ENCODE measurements around the gene DHX8. TPM values are rescaled to one million over a fixed set of nuclear protein-coding genes. Genes with fewer than 3 reads are reported as not detected.
"Not testable (repeated sequence)": the region's sequence is repeated elsewhere in the genome, so short reads cannot be mapped to it uniquely, and the experiment has no call there.

The DHX8 gene
- polyA plus RNA-seq, 4 donors, result 21.6 to 33.8 (median 27.4) TPM

- H3K27me3 ChIP-seq (ENCODE audit: control insufficient read depth in 3 of 3, insufficient read depth in 3 of 3, low read length in 3 of 3), result no peaks in the 10 kb centered on the region
- H3K27ac ChIP-seq (ENCODE audit: low read depth in 1 of 3, low read length in 2 of 3), result no peak overlapping the region
- H3K36me3 ChIP-seq (ENCODE audit: control insufficient read depth in 3 of 3, insufficient read depth in 2 of 3, low read depth in 1 of 3, low read length in 3 of 3), result no peaks in the 10 kb centered on the region
- FAIRE-seq, result no peak
- 85 to 88% (median 86%) methylated on average over 3 of the region's 3 CpGs for WGBS, 3 donors
- no peak for DNase-seq
- no peaks in the 10 kb centered on the region for H3K9me3 ChIP-seq (ENCODE audit: control insufficient read depth in 2 of 2, insufficient read depth in 1 of 2, low read depth in 1 of 2, low read length in 1 of 2)
- peaks cover under 1 to 55% (median 4%) of the 10 kb centered on the region in 3 donors for H3K4me1 ChIP-seq (ENCODE audit: control insufficient read depth in 3 of 3, insufficient read depth in 2 of 3, low read depth in 1 of 3, low read length in 2 of 3)
- H3K4me3 ChIP-seq (ENCODE audit: low read depth in 1 of 3, low read length in 3 of 3), result no peak overlapping the region
These were observed 3.8 kb upstream of the DHX8 start for GRCh38 chr17:43479948-43480347.

GRCh38 chr17:43482103-43483012 lies 1.4 kb upstream of the DHX8 start:
- no peaks in the 10 kb centered on the region for H3K36me3 ChIP-seq (ENCODE audit: control insufficient read depth in 3 of 3, insufficient read depth in 2 of 3, low read depth in 1 of 3, low read length in 3 of 3)
- no peaks in the 10 kb centered on the region for H3K27me3 ChIP-seq (ENCODE audit: control insufficient read depth in 3 of 3, insufficient read depth in 3 of 3, low read length in 3 of 3)
- peaks cover 3 to 42% (median 10%) of the 10 kb centered on the region in 3 donors for H3K4me1 ChIP-seq (ENCODE audit: control insufficient read depth in 3 of 3, insufficient read depth in 2 of 3, low read depth in 1 of 3, low read length in 2 of 3)
- H3K4me3 ChIP-seq (ENCODE audit: low read depth in 1 of 3, low read length in 3 of 3), result no peak overlapping the region
- DNase-seq (peak; percentile 34 to 59), FAIRE-seq (no peak)
- H3K9me3 ChIP-seq (ENCODE audit: control insufficient read depth in 2 of 2, insufficient read depth in 1 of 2, low read depth in 1 of 2, low read length in 1 of 2), result no peaks in the 10 kb centered on the region
- 66 to 79% (median 74%) methylated on average over 11 of the region's 11 CpGs for WGBS, 3 donors
- H3K27ac ChIP-seq (ENCODE audit: low read depth in 1 of 3, low read length in 2 of 3), result peak overlapping the region in 2 of 3 donors; percentile 31 to 89

DNA sequence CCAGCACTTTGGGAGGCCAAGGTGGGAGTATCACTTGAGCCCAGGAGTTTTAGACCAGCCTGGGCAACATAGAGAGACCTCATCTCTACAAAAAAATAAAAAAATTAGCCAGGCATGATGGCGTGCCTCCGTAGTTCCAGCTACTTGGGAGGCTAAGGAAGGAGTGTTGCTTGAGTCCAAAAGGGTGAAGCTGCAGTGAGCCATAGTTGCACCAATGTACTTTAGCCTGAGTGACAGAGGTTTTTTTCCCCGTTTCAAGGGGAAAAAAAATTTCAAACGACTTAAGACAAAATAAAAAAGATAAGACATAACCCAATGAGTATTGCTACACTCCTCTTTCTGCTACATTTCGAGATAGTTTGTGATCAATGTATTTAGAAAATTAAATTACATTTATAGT lies 6.8 kb downstream of the DHX8 start:
- WGBS, 3 donors, result 31 to 68% (median 49%) methylated on average over 5 of the region's 5 CpGs
- FAIRE-seq, result no peak
- no peaks in the 10 kb centered on the region for H3K9me3 ChIP-seq (ENCODE audit: control insufficient read depth in 2 of 2, insufficient read depth in 1 of 2, low read depth in 1 of 2, low read length in 1 of 2)
- peak; percentile 62 to 64 for DNase-seq
- no peaks in the 10 kb centered on the region for H3K27me3 ChIP-seq (ENCODE audit: control insufficient read depth in 3 of 3, insufficient read depth in 3 of 3, low read length in 3 of 3)
- no peak overlapping the region for H3K4me3 ChIP-seq (ENCODE audit: low read depth in 1 of 3, low read length in 3 of 3)
- peaks cover 0 to 3% (median 0%) of the 10 kb centered on the region in 3 donors for H3K4me1 ChIP-seq (ENCODE audit: control insufficient read depth in 3 of 3, insufficient read depth in 2 of 3, low read depth in 1 of 3, low read length in 2 of 3)
- H3K27ac ChIP-seq (ENCODE audit: low read depth in 1 of 3, low read length in 2 of 3), result peak overlapping the region in 2 of 3 donors; percentile 12 to 15
- H3K36me3 ChIP-seq (ENCODE audit: control insufficient read depth in 3 of 3, insufficient read depth in 2 of 3, low read depth in 1 of 3, low read length in 3 of 3), result peaks cover 23 to 40% (median 29%) of the 10 kb centered on the region in 3 donors

- not testable (repeated sequence) for FAIRE-seq; H3K9me3 ChIP-seq (ENCODE audit: control insufficient read depth in 2 of 2, insufficient read depth in 1 of 2, low read depth in 1 of 2, low read length in 1 of 2); H3K27ac ChIP-seq (ENCODE audit: low read depth in 1 of 3, low read length in 2 of 3); H3K4me1 ChIP-seq (ENCODE audit: control insufficient read depth in 3 of 3, insufficient read depth in 2 of 3, low read depth in 1 of 3, low read length in 2 of 3); H3K4me3 ChIP-seq (ENCODE audit: low read depth in 1 of 3, low read length in 3 of 3); H3K27me3 ChIP-seq (ENCODE audit: control insufficient read depth in 3 of 3, insufficient read depth in 3 of 3, low read length in 3 of 3); DNase-seq
- H3K36me3 ChIP-seq (ENCODE audit: control insufficient read depth in 3 of 3, insufficient read depth in 2 of 3, low read depth in 1 of 3, low read length in 3 of 3), result peaks cover 23 to 67% (median 32%) of the 10 kb centered on the region in 3 donors
- 94 to 98% (median 94%) methylated on average over 7 of the region's 7 CpGs for WGBS, 3 donors
These were observed 25.7 kb downstream of the DHX8 start for GRCh38 chr17:43509440-43509839.

DNA sequence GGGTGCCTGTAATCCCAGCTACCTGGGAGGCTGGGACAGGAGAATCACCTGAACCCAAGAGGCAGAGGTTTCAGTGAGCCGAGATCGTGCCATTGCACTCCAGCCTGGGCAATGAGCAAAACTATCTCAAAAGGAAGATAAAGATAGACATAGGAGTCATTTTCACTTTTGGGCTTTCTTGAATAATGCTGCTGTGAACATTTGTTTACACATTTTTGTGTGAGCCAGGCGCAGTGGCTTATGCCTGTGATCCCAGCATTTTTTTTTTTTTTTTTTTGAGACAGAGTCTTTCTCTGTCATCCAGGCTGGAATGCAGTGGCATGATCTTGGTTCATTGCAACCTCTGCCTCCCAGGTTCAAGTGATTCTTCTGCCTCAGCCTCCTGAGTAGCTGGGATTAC lies 27.4 kb downstream of the DHX8 start:
- not testable (repeated sequence) for H3K4me1 ChIP-seq (ENCODE audit: control insufficient read depth in 3 of 3, insufficient read depth in 2 of 3, low read depth in 1 of 3, low read length in 2 of 3); DNase-seq; FAIRE-seq; H3K27ac ChIP-seq (ENCODE audit: low read depth in 1 of 3, low read length in 2 of 3); H3K27me3 ChIP-seq (ENCODE audit: control insufficient read depth in 3 of 3, insufficient read depth in 3 of 3, low read length in 3 of 3); H3K4me3 ChIP-seq (ENCODE audit: low read depth in 1 of 3, low read length in 3 of 3); H3K9me3 ChIP-seq (ENCODE audit: control insufficient read depth in 2 of 2, insufficient read depth in 1 of 2, low read depth in 1 of 2, low read length in 1 of 2)
- H3K36me3 ChIP-seq (ENCODE audit: control insufficient read depth in 3 of 3, insufficient read depth in 2 of 3, low read depth in 1 of 3, low read length in 3 of 3), result peaks cover 11 to 59% (median 26%) of the 10 kb centered on the region in 3 donors
- 89 to 100% (median 92%) methylated on average over 3 of the region's 3 CpGs for WGBS, 3 donors

- Histone ChIP-seq H3K27me3 (ENCODE audit: control insufficient read depth in 3 of 3, insufficient read depth in 3 of 3, low read length in 3 of 3) (no peaks in the 10 kb centered on the region), H3K4me1 (ENCODE audit: control insufficient read depth in 3 of 3, insufficient read depth in 2 of 3, low read depth in 1 of 3, low read length in 2 of 3) (peaks cover 0 to 9% (median 0%) of the 10 kb centered on the region in 3 donors), H3K4me3 (ENCODE audit: low read depth in 1 of 3, low read length in 3 of 3) (no peak overlapping the region), H3K36me3 (ENCODE audit: control insufficient read depth in 3 of 3, insufficient read depth in 2 of 3, low read depth in 1 of 3, low read length in 3 of 3) (peaks cover 19 to 55% (median 27%) of the 10 kb centered on the region in 3 donors), H3K9me3 (ENCODE audit: control insufficient read depth in 2 of 2, insufficient read depth in 1 of 2, low read depth in 1 of 2, low read length in 1 of 2) (no peaks in the 10 kb centered on the region), H3K27ac (ENCODE audit: low read depth in 1 of 3, low read length in 2 of 3) (no peak overlapping the region)
- FAIRE-seq, result no peak
- DNase-seq, result no peak
- WGBS, 3 donors, result 95 to 100% (median 96%) methylated on average over 1 of the region's 1 CpG
These were observed 31.9 kb downstream of the DHX8 start for GRCh38 chr17:43515656-43516055.

- Histone ChIP-seq H3K36me3 (ENCODE audit: control insufficient read depth in 3 of 3, insufficient read depth in 2 of 3, low read depth in 1 of 3, low read length in 3 of 3) (peaks cover 26 to 57% (median 32%) of the 10 kb centered on the region in 3 donors), H3K27me3 (ENCODE audit: control insufficient read depth in 3 of 3, insufficient read depth in 3 of 3, low read length in 3 of 3) (no peaks in the 10 kb centered on the region), H3K27ac (ENCODE audit: low read depth in 1 of 3, low read length in 2 of 3) (peak overlapping the region in 1 of 3 donors; percentile 15), H3K4me3 (ENCODE audit: low read depth in 1 of 3, low read length in 3 of 3) (no peak overlapping the region), H3K4me1 (ENCODE audit: control insufficient read depth in 3 of 3, insufficient read depth in 2 of 3, low read depth in 1 of 3, low read length in 2 of 3) (peaks cover 0 to 9% (median 0%) of the 10 kb centered on the region in 3 donors), H3K9me3 (ENCODE audit: control insufficient read depth in 2 of 2, insufficient read depth in 1 of 2, low read depth in 1 of 2, low read length in 1 of 2) (no peaks in the 10 kb centered on the region)
- no peak for FAIRE-seq
- DNase-seq, result no peak
- 31 to 65% (median 38%) methylated on average over 6 of the region's 6 CpGs for WGBS, 3 donors
These were observed 33.4 kb downstream of the DHX8 start for GRCh38 chr17:43517161-43517560.

DNA sequence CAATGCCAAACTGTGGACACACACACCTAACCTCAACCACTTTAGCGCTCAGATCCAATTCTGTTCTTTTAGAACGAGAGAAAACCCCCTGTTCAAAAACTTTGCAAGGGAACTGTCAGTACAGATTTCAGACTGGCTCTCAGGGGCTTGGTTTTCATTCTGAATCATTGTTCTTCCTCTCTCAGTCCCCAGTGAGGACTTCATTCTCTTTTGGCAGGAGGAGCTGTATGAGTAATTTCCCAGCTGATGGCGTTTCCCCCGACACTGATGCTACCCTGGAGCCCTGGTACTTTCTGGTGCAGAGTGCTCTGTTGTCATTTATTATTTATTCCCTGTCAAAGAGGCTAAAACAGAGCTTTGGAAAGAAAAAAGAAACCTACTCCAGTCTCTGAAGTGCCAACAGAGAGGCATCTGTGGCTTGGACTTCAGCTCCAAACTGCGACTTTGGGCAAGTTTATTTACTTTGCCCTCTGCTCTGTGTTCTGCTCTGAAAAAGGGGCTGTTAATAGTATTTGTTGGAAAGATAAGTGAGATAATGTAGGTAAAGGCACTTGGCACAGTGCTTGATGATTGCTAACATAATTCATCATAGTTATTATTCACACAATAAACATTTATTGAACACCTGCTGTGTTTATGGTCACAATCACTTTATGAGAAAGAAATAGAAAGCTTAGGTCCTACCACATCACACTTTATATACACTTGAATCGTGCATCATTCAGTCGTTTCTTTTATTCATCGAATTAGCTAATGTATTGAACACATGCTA lies 34.0 kb downstream of the DHX8 start:
- FAIRE-seq (no peak), DNase-seq (peak in 1 of 2 donors; percentile 55)
- peaks cover 0 to 9% (median 0%) of the 10 kb centered on the region in 3 donors for H3K4me1 ChIP-seq (ENCODE audit: control insufficient read depth in 3 of 3, insufficient read depth in 2 of 3, low read depth in 1 of 3, low read length in 2 of 3)
- no peak overlapping the region for H3K4me3 ChIP-seq (ENCODE audit: low read depth in 1 of 3, low read length in 3 of 3)
- peaks cover 27 to 59% (median 30%) of the 10 kb centered on the region in 3 donors for H3K36me3 ChIP-seq (ENCODE audit: control insufficient read depth in 3 of 3, insufficient read depth in 2 of 3, low read depth in 1 of 3, low read length in 3 of 3)
- H3K27ac ChIP-seq (ENCODE audit: low read depth in 1 of 3, low read length in 2 of 3), result peak overlapping the region in 1 of 3 donors; percentile 19
- 14 to 52% (median 30%) methylated on average over 8 of the region's 8 CpGs for WGBS, 3 donors
- H3K9me3 ChIP-seq (ENCODE audit: control insufficient read depth in 2 of 2, insufficient read depth in 1 of 2, low read depth in 1 of 2, low read length in 1 of 2), result no peaks in the 10 kb centered on the region
- H3K27me3 ChIP-seq (ENCODE audit: control insufficient read depth in 3 of 3, insufficient read depth in 3 of 3, low read length in 3 of 3), result no peaks in the 10 kb centered on the region

Data from small intestine (tissue), 7 donors.